ENCODE measurements around the gene ARL2.

GRCh38 chr11:65066805-65067291, 52.9 kb downstream of the ARL2 start:
- TF ChIP-seq POLR2A (IDR thresholded peaks at IDR 0.05), result no peak
- TF ChIP-seq, protein P1, sequence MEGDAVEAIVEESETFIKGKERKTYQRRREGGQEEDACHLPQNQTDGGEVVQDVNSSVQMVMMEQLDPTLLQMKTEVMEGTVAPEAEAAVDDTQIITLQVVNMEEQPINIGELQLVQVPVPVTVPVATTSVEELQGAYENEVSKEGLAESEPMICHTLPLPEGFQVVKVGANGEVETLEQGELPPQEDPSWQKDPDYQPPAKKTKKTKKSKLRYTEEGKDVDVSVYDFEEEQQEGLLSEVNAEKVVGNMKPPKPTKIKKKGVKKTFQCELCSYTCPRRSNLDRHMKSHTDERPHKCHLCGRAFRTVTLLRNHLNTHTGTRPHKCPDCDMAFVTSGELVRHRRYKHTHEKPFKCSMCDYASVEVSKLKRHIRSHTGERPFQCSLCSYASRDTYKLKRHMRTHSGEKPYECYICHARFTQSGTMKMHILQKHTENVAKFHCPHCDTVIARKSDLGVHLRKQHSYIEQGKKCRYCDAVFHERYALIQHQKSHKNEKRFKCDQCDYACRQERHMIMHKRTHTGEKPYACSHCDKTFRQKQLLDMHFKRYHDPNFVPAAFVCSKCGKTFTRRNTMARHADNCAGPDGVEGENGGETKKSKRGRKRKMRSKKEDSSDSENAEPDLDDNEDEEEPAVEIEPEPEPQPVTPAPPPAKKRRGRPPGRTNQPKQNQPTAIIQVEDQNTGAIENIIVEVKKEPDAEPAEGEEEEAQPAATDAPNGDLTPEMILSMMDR (IDR thresholded peaks at IDR 0.05 in 4 of 5, conservative IDR thresholded peaks at IDR 0.05 in 1 of 5), result no peak
